NCI-H748 treated with DMSO at 0.1 percent for 48 hours (cell line): ENCODE measurements around the gene ARFGEF3.

Experiments
- DNase-seq: peaks from one replicate; lab custom pipeline; 2025; lab: John Stamatoyannopoulos, UW

The ARFGEF3 gene

GRCh38 chr6:138215093-138215782 lies 53.5 kb downstream of the ARFGEF3 start:
- no peak for DNase-seq

- no peak for DNase-seq
Observed at GRCh38 chr6:138218449-138218848, 56.7 kb downstream of the ARFGEF3 start, which contains the start of gene PBOV1. Gene PBOV1 (minus strand): TSS chr6:138218491. CDS start chr6:138218395, 96 bp downstream.

GRCh38 chr6:138219398-138219797 lies 57.7 kb downstream of the ARFGEF3 start:
- no peak for DNase-seq

DNA sequence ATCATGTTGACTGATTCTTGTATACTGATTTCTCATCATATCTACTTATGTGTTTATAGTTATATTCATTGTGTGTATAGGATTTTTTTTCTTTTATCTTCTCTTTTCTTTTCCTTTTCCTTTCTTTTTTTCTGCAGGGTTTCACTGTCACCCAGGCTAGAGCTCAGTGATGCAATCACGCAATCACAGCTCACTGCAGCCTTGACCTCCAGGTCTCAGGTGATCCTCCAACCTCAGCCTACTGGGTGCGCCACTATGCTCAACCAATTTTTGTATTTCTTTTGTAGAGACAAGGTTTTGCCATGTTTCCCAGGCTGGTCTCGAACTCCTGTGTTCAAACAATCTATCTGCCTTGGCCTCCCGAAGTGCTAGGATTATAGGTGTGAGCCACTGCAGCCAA lies 58.2 kb downstream of the ARFGEF3 start:
- DNase-seq = no peak

- no peak for DNase-seq
Observed at GRCh38 chr6:138222901-138223546, 61.3 kb downstream of the ARFGEF3 start.

DNA sequence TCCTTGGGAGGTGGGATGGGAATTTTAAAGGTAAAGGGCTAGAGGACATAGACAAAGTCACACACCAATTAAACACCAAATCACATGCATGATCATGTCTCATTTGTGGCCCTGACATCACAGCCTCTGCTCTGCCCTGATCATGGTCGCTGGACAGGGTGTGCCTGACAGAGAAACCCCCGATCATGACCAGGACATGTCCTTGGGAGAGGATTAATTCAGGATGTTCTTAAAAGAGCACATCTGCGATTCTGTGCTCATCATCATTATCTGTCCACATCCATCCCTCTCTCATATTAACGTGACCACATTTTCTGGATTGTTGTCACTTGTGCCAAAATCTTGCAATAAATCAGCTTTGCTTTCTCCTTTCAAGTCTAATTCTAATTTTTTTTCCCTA lies 64.2 kb downstream of the ARFGEF3 start:
- DNase-seq = no peak

- no peak for DNase-seq
Observed at GRCh38 chr6:138226700-138227315, 65.1 kb downstream of the ARFGEF3 start.

DNA sequence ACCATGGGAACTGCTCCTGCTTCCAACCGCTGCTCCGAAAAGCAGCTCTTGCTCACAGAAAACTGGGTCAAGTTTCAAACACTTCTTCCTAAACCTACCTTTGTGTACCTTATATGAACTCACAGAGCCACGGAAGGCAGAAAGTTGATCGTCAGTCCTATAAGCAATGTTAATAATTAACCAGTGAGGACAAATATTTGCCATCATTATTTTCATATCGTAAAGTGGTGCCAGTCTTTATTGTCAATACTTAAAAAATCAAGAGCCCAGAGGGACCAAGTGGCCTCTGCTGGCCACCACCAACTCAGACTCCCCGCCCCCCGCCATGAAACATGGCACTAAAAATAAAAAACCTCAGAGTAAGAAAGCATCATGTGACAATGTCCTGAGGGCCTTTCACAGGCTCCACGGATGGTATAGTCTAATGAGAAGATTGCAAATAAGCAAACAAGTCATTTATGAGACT lies 65.6 kb downstream of the ARFGEF3 start:
- peak; percentile 81 for DNase-seq

DNA sequence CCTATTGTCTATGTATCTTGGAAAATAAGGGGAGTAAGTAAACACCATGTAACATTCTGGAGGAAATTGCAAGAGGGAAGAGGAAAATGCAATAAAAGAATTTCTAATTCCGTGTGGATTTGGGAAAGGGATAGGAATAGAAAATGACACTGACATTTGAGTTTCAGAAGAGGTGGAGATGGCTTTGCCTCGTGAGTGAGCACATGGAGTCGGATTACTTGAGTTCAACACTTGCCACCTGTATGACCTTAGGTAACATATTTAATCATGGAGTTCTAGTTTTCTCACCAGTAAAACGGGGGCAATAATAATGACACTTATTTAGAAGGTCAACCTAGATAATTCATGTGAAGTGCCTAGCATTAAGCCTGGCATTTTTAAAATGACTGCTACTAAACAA lies 67.3 kb downstream of the ARFGEF3 start:
- DNase-seq = peak; percentile 16

GRCh38 chr6:138229663-138230179 lies 68.0 kb downstream of the ARFGEF3 start:
- DNase-seq = no peak

- no peak for DNase-seq
Observed at GRCh38 chr6:138230221-138230620, 68.5 kb downstream of the ARFGEF3 start.

- no peak for DNase-seq
Observed at GRCh38 chr6:138230759-138231380, 69.1 kb downstream of the ARFGEF3 start.

GRCh38 chr6:138231381-138231886 lies 69.7 kb downstream of the ARFGEF3 start:
- DNase-seq = peak; percentile 99

GRCh38 chr6:138234363-138234762 lies 72.6 kb downstream of the ARFGEF3 start:
- no peak for DNase-seq

GRCh38 chr6:138235205-138235604 lies 73.5 kb downstream of the ARFGEF3 start:
- DNase-seq = no peak

GRCh38 chr6:138235693-138236092 lies 74.0 kb downstream of the ARFGEF3 start:
- no peak for DNase-seq

DNA sequence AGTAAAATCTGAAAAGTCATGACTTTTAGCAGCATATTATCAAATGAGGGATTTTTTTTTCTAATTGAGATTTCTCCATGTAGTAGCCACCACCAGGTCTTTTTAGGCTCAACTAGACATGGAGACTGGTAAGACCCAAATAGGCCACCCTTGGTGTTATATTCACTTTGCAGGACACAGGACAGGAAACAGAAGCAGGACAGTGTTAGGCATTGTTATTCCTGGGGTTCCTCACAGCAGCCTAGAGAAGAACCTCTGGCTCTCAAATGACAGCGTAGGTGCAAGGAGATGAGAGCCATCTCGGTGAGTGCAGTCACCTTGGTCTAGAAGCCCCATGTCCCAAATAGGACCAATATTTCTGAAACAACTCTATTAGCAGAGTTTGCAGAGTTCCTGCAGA lies 75.7 kb downstream of the ARFGEF3 start:
- DNase-seq = no peak

DNA sequence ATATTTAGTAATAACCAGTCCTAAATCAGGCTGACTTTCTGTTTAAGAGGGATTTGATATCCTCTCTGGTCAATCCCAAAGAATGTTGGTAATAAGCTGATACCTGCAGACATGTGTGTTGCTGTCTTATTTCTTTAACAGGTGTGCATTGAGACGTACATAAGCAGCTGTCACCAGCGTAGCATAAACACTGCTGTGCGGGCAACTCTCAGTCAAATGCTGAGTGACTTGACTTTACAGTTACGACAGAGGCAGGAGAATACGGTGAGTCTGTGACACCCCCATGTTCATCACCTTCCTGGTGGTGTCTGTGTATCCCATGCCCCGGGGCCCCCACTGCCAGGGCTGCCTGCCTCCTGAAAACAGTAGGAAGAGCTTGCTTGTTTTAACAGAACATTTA lies 76.6 kb downstream of the ARFGEF3 start:
- DNase-seq = no peak

- no peak for DNase-seq
Observed at GRCh38 chr6:138239774-138240173, 78.0 kb downstream of the ARFGEF3 start.

DNA sequence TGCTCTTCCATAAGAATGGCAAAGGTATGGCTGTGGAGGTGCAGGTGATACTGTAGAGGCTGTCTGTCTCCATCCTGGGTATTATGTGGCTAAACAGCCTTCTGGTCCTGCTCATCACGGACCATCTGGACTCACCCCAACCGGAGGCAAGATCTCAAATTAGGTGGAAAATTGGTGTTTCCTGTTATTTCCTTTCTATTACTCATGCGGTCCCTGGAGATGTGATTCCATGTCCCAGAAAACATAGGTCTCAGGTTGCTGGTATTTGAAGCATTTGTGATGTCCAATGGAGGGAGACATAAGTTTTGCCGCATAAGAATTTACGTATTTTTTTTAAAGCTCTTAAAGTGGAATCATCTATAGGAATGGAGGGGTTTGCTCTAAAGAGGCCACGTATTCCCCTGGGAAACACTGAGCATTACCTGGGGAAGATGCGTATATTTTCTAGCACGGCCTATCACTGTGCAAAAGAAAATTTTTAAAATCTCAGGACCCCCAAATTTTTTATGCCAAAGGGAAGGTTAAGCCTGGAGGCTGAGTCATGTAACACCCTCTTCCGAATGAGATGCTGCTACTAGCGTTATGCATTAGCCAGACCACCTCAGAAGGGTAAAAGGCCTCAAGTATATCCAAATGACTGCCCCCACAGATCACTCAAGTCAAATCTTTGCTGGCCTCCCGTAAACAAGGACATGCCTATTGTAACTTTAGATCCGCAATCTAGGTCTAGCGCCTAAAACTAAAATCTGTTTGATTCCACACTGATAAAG lies 78.9 kb downstream of the ARFGEF3 start:
- no peak for DNase-seq

DNA sequence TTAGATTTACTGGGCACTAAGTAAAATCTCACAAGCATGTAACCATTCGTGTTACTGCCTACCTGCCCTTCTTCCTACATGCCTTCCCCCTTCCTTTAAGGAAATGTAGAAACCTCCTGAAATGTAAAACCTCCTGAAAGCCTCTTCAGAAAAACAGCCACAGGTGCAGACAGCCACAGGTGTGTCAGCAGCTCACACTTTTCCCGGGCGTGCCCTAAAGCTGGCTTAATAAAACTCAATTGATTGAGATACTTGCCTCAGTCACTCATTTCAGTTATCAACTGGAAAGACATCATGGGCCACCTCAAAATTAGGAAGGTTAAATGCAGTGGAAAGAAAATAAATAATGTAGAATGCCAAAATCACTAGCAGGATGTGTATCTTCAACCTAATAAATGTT lies 79.6 kb downstream of the ARFGEF3 start:
- DNase-seq = no peak
